ENCODE data around the gene RARS1.

Gene RARS1

GRCh38 chr5:168486136-168486879 is at the start of gene RARS1:
Gene RARS1 (plus strand): TSS chr5:168486471. CDS start chr5:168486499, 28 bp downstream.
- peak within 1 kb of the TSS; percentile 98 for H3K4me3 ChIP-seq (ENCODE audit: low read length)
- H3K27me3 ChIP-seq (ENCODE audit: control insufficient read depth, insufficient read depth, low read length) = no peaks in the 10 kb centered on the region
- H3K4me1 ChIP-seq (ENCODE audit: control insufficient read depth, insufficient read depth, low read length) = peaks cover 11% of the 10 kb centered on the region
- H3K9ac ChIP-seq (ENCODE audit: low read length) = peak within 1 kb of the TSS; percentile 91
- H3K36me3 ChIP-seq (ENCODE audit: control insufficient read depth, insufficient read depth, low read length) = peaks cover 11% of the 10 kb centered on the region
- peak within 1 kb of the TSS; percentile 83 for H3K27ac ChIP-seq (ENCODE audit: low read depth, low read length)

DNA sequence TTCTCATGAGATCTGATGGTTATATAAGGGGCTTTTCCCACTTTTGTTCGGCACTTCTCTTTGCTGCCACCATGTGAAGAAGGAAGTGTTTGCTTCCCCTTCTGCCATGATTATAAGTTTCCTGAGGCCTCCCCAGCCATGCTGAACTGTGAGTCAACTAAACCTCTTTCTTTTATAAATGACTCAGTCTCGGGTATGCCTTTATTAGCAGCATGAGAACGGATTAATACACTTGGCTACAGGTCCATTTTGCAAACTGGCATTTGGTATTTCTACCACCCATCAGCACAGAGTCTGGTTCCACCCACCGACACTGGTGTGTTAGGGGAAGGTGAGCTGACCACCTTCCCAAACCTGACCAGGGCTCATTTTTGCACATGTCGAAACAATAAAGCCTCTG is 47.9 kb upstream of the RARS1 start:
- Histone ChIP-seq H3K9ac (ENCODE audit: low read length) (no peak overlapping the region), H3K4me3 (ENCODE audit: low read length) (no peak overlapping the region), H3K27ac (ENCODE audit: low read depth, low read length) (no peak overlapping the region), H3K36me3 (ENCODE audit: control insufficient read depth, insufficient read depth, low read length) (no peaks in the 10 kb centered on the region), H3K27me3 (ENCODE audit: control insufficient read depth, insufficient read depth, low read length) (no peaks in the 10 kb centered on the region), H3K4me1 (ENCODE audit: control insufficient read depth, insufficient read depth, low read length) (no peaks in the 10 kb centered on the region)

DNA sequence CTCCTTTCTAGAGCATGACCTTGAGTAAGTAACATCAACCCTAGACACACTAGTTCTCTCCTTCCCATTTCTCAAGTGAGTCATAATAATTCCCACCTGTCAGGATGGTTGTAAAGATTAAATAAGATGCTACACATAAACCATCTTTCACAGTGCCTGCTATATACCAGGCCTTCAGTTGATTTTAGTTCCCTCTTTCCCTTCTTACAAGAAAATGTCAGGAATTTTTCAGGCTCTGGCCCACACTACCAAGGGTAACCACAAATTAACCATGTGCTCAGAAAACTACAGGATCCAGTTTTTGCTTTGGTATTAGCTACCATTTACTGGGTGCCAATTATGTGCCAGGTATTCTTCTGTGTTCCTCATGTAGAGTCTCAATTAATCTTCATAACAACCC is 42.7 kb upstream of the RARS1 start:
- no peaks in the 10 kb centered on the region for H3K27me3 ChIP-seq (ENCODE audit: control insufficient read depth, insufficient read depth, low read length)
- no peak overlapping the region for H3K4me3 ChIP-seq (ENCODE audit: low read length)
- no peak overlapping the region for H3K9ac ChIP-seq (ENCODE audit: low read length)
- no peaks in the 10 kb centered on the region for H3K36me3 ChIP-seq (ENCODE audit: control insufficient read depth, insufficient read depth, low read length)
- no peaks in the 10 kb centered on the region for H3K4me1 ChIP-seq (ENCODE audit: control insufficient read depth, insufficient read depth, low read length)
- no peak overlapping the region for H3K27ac ChIP-seq (ENCODE audit: low read depth, low read length)

DNA sequence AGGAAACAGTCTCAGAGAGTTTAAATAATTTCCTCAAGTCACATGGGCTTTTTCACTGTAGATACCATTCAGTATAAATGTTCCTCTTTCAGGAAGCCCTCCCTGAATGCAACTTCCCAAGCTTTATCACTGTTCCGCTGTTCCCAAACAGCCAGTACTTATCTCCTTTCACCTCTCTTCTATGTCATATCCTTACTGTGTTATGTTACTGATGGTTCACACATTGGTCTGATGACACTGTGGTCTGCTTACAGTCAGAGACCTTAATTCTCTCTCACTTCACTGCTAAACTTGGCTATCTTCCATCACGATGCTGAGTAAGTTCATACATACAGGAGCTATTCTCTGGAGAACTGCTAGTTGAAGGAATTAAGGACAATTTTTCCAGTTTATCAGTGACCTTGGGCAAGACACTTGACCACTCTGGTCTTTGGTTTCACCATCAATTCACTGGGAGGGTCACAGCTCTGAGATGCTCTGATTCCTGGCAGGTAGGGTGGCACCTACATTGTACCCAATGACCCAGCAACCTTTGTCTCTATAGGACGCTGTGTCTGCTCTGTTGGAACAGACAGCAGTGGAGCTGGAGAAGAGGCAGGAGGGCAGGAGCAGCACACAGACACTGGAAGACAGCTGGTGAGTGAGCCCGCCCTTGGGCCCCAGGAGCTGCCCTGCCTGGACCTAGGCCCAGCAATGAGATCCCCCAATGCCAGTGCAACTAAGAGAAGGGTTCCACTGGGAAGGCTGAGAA is 42.1 kb upstream of the RARS1 start:
- Histone ChIP-seq H3K9ac (ENCODE audit: low read length) (no peak overlapping the region), H3K36me3 (ENCODE audit: control insufficient read depth, insufficient read depth, low read length) (no peaks in the 10 kb centered on the region), H3K4me1 (ENCODE audit: control insufficient read depth, insufficient read depth, low read length) (no peaks in the 10 kb centered on the region), H3K27ac (ENCODE audit: low read depth, low read length) (no peak overlapping the region), H3K4me3 (ENCODE audit: low read length) (no peak overlapping the region), H3K27me3 (ENCODE audit: control insufficient read depth, insufficient read depth, low read length) (no peaks in the 10 kb centered on the region)

GRCh38 chr5:168446983-168447619 is 39.2 kb upstream of the RARS1 start:
- Histone ChIP-seq H3K4me1 (ENCODE audit: control insufficient read depth, insufficient read depth, low read length) (no peaks in the 10 kb centered on the region), H3K4me3 (ENCODE audit: low read length) (no peak overlapping the region), H3K27me3 (ENCODE audit: control insufficient read depth, insufficient read depth, low read length) (no peaks in the 10 kb centered on the region), H3K36me3 (ENCODE audit: control insufficient read depth, insufficient read depth, low read length) (no peaks in the 10 kb centered on the region), H3K27ac (ENCODE audit: low read depth, low read length) (no peak overlapping the region), H3K9ac (ENCODE audit: low read length) (no peak overlapping the region)

- Histone ChIP-seq H3K27me3 (ENCODE audit: control insufficient read depth, insufficient read depth, low read length) (no peaks in the 10 kb centered on the region), H3K4me1 (ENCODE audit: control insufficient read depth, insufficient read depth, low read length) (no peaks in the 10 kb centered on the region), H3K9ac (ENCODE audit: low read length) (no peak overlapping the region), H3K4me3 (ENCODE audit: low read length) (no peak overlapping the region), H3K36me3 (ENCODE audit: control insufficient read depth, insufficient read depth, low read length) (no peaks in the 10 kb centered on the region), H3K27ac (ENCODE audit: low read depth, low read length) (no peak overlapping the region)
These were observed 38.5 kb upstream of the RARS1 start for GRCh38 chr5:168447808-168448207.

DNA sequence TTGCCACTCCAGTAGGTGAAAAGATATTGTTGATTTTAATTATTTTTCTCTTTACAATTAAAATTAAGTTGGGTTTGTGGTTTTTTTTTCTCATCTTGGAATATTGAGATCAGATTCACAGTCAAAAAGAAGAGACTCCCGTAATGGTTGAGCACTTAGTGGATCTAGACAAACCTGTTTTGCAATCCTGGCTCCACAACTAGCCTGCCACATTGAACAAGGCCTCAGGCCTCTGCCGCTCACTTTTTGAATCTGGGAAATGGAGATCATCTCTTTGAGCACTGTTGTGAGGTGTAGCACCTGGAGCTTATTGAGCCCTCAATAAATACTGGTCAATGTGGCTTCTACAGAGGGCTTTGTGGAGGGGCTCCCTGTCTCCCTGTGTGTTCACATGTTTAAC is 37.1 kb upstream of the RARS1 start:
- no peak overlapping the region for H3K27ac ChIP-seq (ENCODE audit: low read depth, low read length)
- no peaks in the 10 kb centered on the region for H3K36me3 ChIP-seq (ENCODE audit: control insufficient read depth, insufficient read depth, low read length)
- no peaks in the 10 kb centered on the region for H3K27me3 ChIP-seq (ENCODE audit: control insufficient read depth, insufficient read depth, low read length)
- no peak overlapping the region for H3K9ac ChIP-seq (ENCODE audit: low read length)
- H3K4me3 ChIP-seq (ENCODE audit: low read length) = no peak overlapping the region
- H3K4me1 ChIP-seq (ENCODE audit: control insufficient read depth, insufficient read depth, low read length) = no peaks in the 10 kb centered on the region

DNA sequence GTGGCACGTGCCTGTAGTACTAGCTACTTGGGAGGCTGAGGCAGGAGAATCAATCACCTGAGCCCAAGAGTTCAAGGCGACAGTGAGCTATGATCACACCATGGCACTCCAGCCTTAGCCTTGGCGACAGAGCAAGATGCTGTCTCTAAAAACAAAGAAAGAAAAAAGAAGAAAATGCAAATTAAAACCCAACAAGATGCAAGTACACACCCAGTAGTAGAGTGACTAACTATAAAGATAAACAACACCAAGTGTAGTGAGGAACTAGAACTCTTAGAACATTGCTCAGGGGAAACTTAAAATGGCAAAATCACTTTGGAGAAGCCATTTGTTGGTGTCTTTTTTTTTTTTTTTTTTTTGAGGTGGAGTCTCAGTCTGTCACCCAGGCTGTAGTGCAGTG is 34.7 kb upstream of the RARS1 start:
- Histone ChIP-seq H3K4me1 (ENCODE audit: control insufficient read depth, insufficient read depth, low read length) (no peaks in the 10 kb centered on the region), H3K27ac (ENCODE audit: low read depth, low read length) (no peak overlapping the region), H3K27me3 (ENCODE audit: control insufficient read depth, insufficient read depth, low read length) (no peaks in the 10 kb centered on the region), H3K4me3 (ENCODE audit: low read length) (no peak overlapping the region), H3K9ac (ENCODE audit: low read length) (no peak overlapping the region), H3K36me3 (ENCODE audit: control insufficient read depth, insufficient read depth, low read length) (no peaks in the 10 kb centered on the region)

- H3K27me3 ChIP-seq (ENCODE audit: control insufficient read depth, insufficient read depth, low read length) = no peaks in the 10 kb centered on the region
- H3K36me3 ChIP-seq (ENCODE audit: control insufficient read depth, insufficient read depth, low read length) = no peaks in the 10 kb centered on the region
- H3K4me3 ChIP-seq (ENCODE audit: low read length) = no peak overlapping the region
- H3K9ac ChIP-seq (ENCODE audit: low read length) = no peak overlapping the region
- no peak overlapping the region for H3K27ac ChIP-seq (ENCODE audit: low read depth, low read length)
- no peaks in the 10 kb centered on the region for H3K4me1 ChIP-seq (ENCODE audit: control insufficient read depth, insufficient read depth, low read length)
These were observed 31.1 kb upstream of the RARS1 start for GRCh38 chr5:168455201-168455600.

DNA sequence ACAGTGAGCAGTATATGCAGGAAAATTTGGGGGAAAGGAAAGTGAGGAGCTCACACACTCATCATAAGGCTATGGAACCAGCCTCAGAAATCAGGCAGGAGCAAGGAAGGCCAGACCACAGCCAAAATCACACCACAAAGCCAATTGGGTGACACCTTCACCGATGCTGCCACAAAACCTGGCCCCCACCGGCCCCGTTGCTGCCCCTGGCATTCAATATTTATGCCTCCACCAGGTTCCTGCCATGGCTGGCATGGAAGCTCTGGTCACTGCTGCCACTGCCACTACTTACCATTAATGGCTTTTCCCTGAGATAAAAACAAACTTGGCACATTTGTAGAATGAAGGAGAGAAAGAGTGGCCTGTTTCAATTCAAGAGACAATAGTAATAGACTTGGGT is 28.7 kb upstream of the RARS1 start:
- no peak overlapping the region for H3K27ac ChIP-seq (ENCODE audit: low read depth, low read length)
- no peak overlapping the region for H3K4me3 ChIP-seq (ENCODE audit: low read length)
- H3K36me3 ChIP-seq (ENCODE audit: control insufficient read depth, insufficient read depth, low read length) = no peaks in the 10 kb centered on the region
- no peaks in the 10 kb centered on the region for H3K4me1 ChIP-seq (ENCODE audit: control insufficient read depth, insufficient read depth, low read length)
- H3K27me3 ChIP-seq (ENCODE audit: control insufficient read depth, insufficient read depth, low read length) = no peaks in the 10 kb centered on the region
- no peak overlapping the region for H3K9ac ChIP-seq (ENCODE audit: low read length)

GRCh38 chr5:168460606-168461005 is 25.7 kb upstream of the RARS1 start:
- no peaks in the 10 kb centered on the region for H3K4me1 ChIP-seq (ENCODE audit: control insufficient read depth, insufficient read depth, low read length)
- H3K9ac ChIP-seq (ENCODE audit: low read length) = no peak overlapping the region
- no peaks in the 10 kb centered on the region for H3K36me3 ChIP-seq (ENCODE audit: control insufficient read depth, insufficient read depth, low read length)
- no peak overlapping the region for H3K27ac ChIP-seq (ENCODE audit: low read depth, low read length)
- no peaks in the 10 kb centered on the region for H3K27me3 ChIP-seq (ENCODE audit: control insufficient read depth, insufficient read depth, low read length)
- H3K4me3 ChIP-seq (ENCODE audit: low read length) = no peak overlapping the region

- H3K27ac ChIP-seq (ENCODE audit: low read depth, low read length) = no peak overlapping the region
- H3K27me3 ChIP-seq (ENCODE audit: control insufficient read depth, insufficient read depth, low read length) = no peaks in the 10 kb centered on the region
- no peak overlapping the region for H3K9ac ChIP-seq (ENCODE audit: low read length)
- no peaks in the 10 kb centered on the region for H3K4me1 ChIP-seq (ENCODE audit: control insufficient read depth, insufficient read depth, low read length)
- H3K36me3 ChIP-seq (ENCODE audit: control insufficient read depth, insufficient read depth, low read length) = no peaks in the 10 kb centered on the region
- no peak overlapping the region for H3K4me3 ChIP-seq (ENCODE audit: low read length)
These were observed 23.2 kb upstream of the RARS1 start for GRCh38 chr5:168463081-168463480.
